ENCODE data around the gene DOCK2. TPM values are rescaled to one million over a fixed set of nuclear protein-coding genes. Genes with fewer than 3 reads are reported as not detected.
"Not testable (repeated sequence)": the region's sequence is repeated elsewhere in the genome, so short reads cannot be mapped to it uniquely, and the experiment has no call there.

DOCK2 gene
- total and polyA plus RNA-seq, 5 experiments from 2014 or later: 59.5 to 182 (median 84.6) TPM

- Mint-ChIP-seq H3K27ac (peak overlapping the region in 3 of 10 donors; percentile 2 to 65 (median 16)), H3K27me3 (no peaks in the 10 kb centered on the region), H3K4me3 (no peak overlapping the region), H3K9me3 (no peaks in the 10 kb centered on the region), H3K4me1 (peaks cover 2 to 23% (median 9%) of the 10 kb centered on the region in 4 donors), H3K36me3 (peaks cover 12 to 81% (median 54%) of the 10 kb centered on the region in 3 donors)
- POLR2A ChIA-PET: no interaction called here
- no peak for ATAC-seq
- DNase-seq: no peak
These were observed 159.7 kb downstream of the DOCK2 start for GRCh38 chr5:169796731-169797130.

- DNase-seq: no peak
- no peaks in the 10 kb centered on the region for H3K9me3 Mint-ChIP-seq
- no peak overlapping the region for H3K4me3 Mint-ChIP-seq
- peaks cover 2 to 21% (median 12%) of the 10 kb centered on the region in 4 donors for H3K4me1 Mint-ChIP-seq
- no peaks in the 10 kb centered on the region for H3K27me3 Mint-ChIP-seq
- peaks cover 12 to 80% (median 53%) of the 10 kb centered on the region in 3 donors for H3K36me3 Mint-ChIP-seq
- POLR2A ChIA-PET: no interaction called here
- no peak overlapping the region for H3K27ac Mint-ChIP-seq
- ATAC-seq: no peak
These were observed 160.5 kb downstream of the DOCK2 start for GRCh38 chr5:169797577-169797976.

- Mint-ChIP-seq H3K4me1 (peaks cover 3 to 22% (median 13%) of the 10 kb centered on the region in 4 donors), H3K36me3 (peaks cover 12 to 80% (median 53%) of the 10 kb centered on the region in 3 donors), H3K9me3 (no peaks in the 10 kb centered on the region), H3K27ac (peak overlapping the region in 1 of 10 donors; percentile 21), H3K4me3 (no peak overlapping the region), H3K27me3 (no peaks in the 10 kb centered on the region)
- no peak for ATAC-seq
- no peak for DNase-seq
- POLR2A ChIA-PET: no interaction called here
These were observed 161.4 kb downstream of the DOCK2 start for GRCh38 chr5:169798438-169798837.

- Mint-ChIP-seq H3K4me1 (peaks cover 10 to 23% (median 19%) of the 10 kb centered on the region in 4 donors), H3K36me3 (peaks cover 6 to 80% (median 51%) of the 10 kb centered on the region in 3 donors), H3K27me3 (no peaks in the 10 kb centered on the region), H3K27ac (peak overlapping the region in 2 of 10 donors; percentile 21 to 31), H3K9me3 (no peaks in the 10 kb centered on the region), H3K4me3 (no peak overlapping the region)
- DNase-seq (no peak), ATAC-seq (no peak)
- POLR2A ChIA-PET: no interaction called here
These were observed 162.0 kb downstream of the DOCK2 start for GRCh38 chr5:169798906-169799660.

DNA sequence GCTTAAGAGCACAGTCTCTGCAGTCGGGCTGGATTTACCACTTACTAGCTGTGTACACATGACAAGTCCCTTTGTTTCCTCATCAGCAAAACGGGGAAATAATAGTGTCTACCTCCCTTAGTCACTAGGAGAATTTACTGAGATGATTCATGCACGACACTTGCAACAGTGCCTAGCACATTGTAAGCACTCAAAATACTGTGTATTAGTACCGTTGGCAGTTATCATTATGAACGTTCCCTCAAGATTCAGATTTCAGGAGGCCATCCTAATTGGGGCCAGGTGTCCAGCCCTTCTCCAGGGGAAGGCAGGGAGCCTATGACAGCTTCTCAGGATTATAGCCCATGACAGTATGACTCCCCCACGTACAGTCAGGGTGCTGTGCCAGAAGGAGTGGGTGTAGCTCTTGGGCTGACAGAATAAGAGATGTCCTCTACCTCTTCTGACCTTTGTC, 164.3 kb downstream of the DOCK2 start:
- POLR2A ChIA-PET: interaction anchor here (0.7 kb wide), 1 partner anchor 8 kb away, joined by 3 read pairs; no protein-coding TSS in a partner anchor

GRCh38 chr5:169801781-169802180, 164.7 kb downstream of the DOCK2 start:
- POLR2A ChIA-PET: interaction anchor here (0.7 kb wide), 1 partner anchor 9 kb away, joined by 3 read pairs; no protein-coding TSS in a partner anchor
- peaks cover 18 to 34% (median 29%) of the 10 kb centered on the region in 4 donors for H3K4me1 Mint-ChIP-seq
- DNase-seq (no peak), ATAC-seq (no peak)
- H3K4me3 Mint-ChIP-seq: no peak overlapping the region
- H3K27me3 Mint-ChIP-seq: no peaks in the 10 kb centered on the region
- no peaks in the 10 kb centered on the region for H3K9me3 Mint-ChIP-seq
- H3K27ac Mint-ChIP-seq: peak overlapping the region in 1 of 10 donors; percentile 26
- H3K36me3 Mint-ChIP-seq: peaks cover 6 to 79% (median 48%) of the 10 kb centered on the region in 3 donors

More for the DNA sequence above, 164.3 kb downstream of the DOCK2 start:
- peaks cover 10 to 83% (median 52%) of the 10 kb centered on the region in 3 donors for H3K36me3 Mint-ChIP-seq
- no peak for ATAC-seq
- H3K9me3 Mint-ChIP-seq: no peaks in the 10 kb centered on the region
- no peak for DNase-seq
- H3K4me1 Mint-ChIP-seq: peaks cover 21 to 35% (median 31%) of the 10 kb centered on the region in 4 donors
- H3K27me3 Mint-ChIP-seq: no peaks in the 10 kb centered on the region
- peak overlapping the region in 1 of 10 donors; percentile 26 for H3K27ac Mint-ChIP-seq
- no peak overlapping the region for H3K4me3 Mint-ChIP-seq

DNA sequence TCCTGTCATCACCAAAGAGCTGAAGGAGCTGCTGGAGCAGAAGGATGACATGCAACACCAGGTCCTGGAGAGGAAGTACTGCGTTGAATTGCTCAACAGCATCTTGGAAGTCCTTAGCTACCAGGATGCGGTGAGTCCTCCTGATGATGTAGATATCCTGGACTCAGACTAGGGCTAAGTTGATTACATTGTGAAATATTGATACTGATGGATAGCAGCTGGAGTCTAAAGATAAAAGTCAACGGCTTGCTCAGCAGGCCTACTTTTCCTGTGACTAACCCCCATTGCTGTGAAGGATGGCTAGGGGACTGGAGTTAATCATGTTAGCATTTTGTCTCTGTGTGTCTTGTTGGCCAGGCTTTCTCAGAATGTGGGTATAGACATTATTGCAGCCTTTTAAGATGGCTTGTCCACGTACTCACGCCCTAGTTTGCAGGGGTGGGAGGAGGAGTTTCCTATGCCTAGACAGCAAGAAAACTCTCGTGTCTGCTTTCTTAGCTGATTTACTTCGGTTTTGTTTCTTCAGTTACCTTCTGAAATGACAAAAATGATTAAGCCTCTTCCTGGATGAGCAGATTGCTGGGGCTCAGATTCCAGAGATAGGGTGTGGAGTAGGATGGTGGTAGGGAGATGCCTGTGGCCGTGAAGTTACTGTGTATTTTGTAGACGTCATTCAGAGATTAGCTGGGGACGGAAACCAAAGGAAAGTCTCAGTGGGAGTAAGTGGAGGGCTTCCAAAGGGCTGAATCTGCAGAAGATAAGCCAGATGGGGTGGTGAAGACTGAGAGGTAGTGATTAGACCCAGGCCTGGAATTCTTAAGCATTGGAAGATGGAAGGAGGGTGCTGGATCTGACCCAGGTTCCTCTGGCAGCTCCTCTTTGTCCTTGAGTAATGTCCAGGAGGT, 166.3 kb downstream of the DOCK2 start:
- POLR2A ChIA-PET: no interaction called here
- H3K4me1 Mint-ChIP-seq: peaks cover 14 to 34% (median 31%) of the 10 kb centered on the region in 4 donors
- DNase-seq (no peak), ATAC-seq (no peak)
- peak overlapping the region in 1 of 10 donors; percentile 20 for H3K27ac Mint-ChIP-seq
- H3K4me3 Mint-ChIP-seq: no peak overlapping the region
- peaks cover 6 to 79% (median 43%) of the 10 kb centered on the region in 3 donors for H3K36me3 Mint-ChIP-seq
- no peaks in the 10 kb centered on the region for H3K27me3 Mint-ChIP-seq
- no peaks in the 10 kb centered on the region for H3K9me3 Mint-ChIP-seq

DNA sequence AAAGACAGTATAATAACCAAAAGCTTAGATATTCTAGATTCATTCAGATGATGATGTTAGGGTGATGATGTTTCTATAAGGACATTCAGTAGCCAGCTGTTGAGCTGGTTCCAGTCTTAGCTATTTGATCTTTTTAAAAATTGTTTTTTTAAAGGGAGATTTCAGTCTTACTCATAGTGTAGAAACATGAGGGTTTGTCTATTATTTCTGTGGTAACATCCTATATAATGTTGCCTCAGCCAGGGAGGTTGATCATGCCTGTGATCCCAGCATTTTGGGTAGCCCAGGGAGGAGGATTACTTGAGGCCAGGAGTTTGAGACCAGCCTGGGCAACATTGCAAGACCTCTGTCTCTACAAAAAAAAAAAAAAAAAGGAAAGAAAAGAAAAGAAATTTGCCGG, 167.8 kb downstream of the DOCK2 start:
- Mint-ChIP-seq H3K27me3 (no peaks in the 10 kb centered on the region), H3K36me3 (peaks cover 12 to 78% (median 34%) of the 10 kb centered on the region in 3 donors), H3K4me3 (peak overlapping the region in 2 of 10 donors; percentile 20 to 25), H3K9me3 (no peaks in the 10 kb centered on the region), H3K27ac (peak overlapping the region in 4 of 10 donors; percentile 40 to 82 (median 61)), H3K4me1 (peaks cover 20 to 42% (median 35%) of the 10 kb centered on the region in 4 donors)
- POLR2A ChIA-PET: no interaction called here
- DNase-seq (no peak), ATAC-seq (no peak)

DNA sequence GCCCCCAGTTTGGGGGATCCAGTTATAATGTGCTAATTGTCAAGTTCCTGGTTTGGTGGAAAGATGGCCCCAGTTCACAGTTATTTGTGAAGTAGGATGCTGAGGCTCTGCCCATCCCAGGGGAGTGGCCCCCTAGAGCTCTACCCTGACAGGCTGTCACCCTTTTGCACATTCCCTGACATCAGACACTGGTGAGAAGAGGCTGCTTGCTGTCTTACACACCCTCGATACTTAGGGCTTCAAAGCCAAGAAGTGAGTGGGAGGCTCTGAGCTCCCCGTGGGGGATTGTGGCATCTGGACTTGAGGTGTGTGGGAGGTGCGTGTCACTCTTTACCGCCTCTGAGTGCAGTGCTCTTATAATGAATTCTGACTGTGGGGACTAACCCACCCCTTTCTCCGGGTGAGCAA, 168.5 kb downstream of the DOCK2 start:
- POLR2A ChIA-PET: interaction anchor here (0.6 kb wide), 1 partner anchor 485 kb away, joined by 4 read pairs; no protein-coding TSS in a partner anchor
- Mint-ChIP-seq H3K4me3 (no peak overlapping the region), H3K27ac (peak overlapping the region; percentile 32 to 82 (median 54)), H3K27me3 (no peaks in the 10 kb centered on the region), H3K9me3 (no peaks in the 10 kb centered on the region), H3K36me3 (peaks cover 12 to 79% (median 34%) of the 10 kb centered on the region in 3 donors), H3K4me1 (peaks cover 23 to 47% (median 37%) of the 10 kb centered on the region in 4 donors)
- peak in 2 of 10 donors; percentile 5 to 12 for DNase-seq
- ATAC-seq: peak; percentile 33 to 64

DNA sequence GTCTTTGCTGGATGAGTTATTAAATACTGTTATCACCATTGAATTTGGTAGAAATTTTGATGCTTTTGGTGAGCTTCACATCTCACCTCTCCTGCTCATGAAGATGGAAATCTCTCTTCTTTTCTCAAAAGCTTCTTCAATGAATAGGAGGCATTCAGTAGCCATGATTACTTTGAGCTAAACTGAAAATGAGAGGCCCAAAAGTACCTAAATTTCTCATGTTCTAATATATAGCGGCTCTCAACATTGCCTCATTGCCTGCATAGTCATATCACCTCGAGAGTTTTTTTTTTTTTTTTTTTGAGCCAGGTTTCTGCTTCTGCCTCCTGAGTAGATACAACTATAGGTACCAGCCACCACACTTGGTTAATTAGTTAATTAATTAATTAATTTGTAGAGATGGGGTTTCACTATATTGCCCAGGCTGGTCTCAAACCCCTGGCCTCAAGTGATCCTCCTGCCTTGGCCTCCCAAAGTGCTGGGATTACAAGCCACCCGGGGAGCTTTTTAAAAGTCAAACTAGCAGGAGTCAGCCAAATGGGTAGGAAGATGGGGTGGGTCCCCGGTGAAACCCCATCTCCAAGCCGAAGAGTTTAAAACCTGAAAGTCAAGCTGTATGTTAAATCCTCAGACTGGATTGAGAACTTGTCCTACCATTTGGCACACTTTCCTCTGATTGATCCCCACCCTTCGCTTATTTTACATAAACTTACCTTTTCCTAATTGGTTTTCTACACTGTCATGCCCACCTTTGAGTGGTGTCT, 169.0 kb downstream of the DOCK2 start:
- no peak for ATAC-seq
- Mint-ChIP-seq H3K4me1 (peaks cover 22 to 48% (median 36%) of the 10 kb centered on the region in 4 donors), H3K27me3 (no peaks in the 10 kb centered on the region), H3K36me3 (peaks cover 12 to 83% (median 32%) of the 10 kb centered on the region in 3 donors), H3K4me3 (no peak overlapping the region), H3K9me3 (no peaks in the 10 kb centered on the region), H3K27ac (peak overlapping the region in 9 of 10 donors; percentile 32 to 82 (median 53))
- DNase-seq: no peak
- POLR2A ChIA-PET: no interaction called here

GRCh38 chr5:169808118-169808581, 171.1 kb downstream of the DOCK2 start:
- DNase-seq (no peak), ATAC-seq (no peak)
- H3K27ac Mint-ChIP-seq: peak overlapping the region in 1 of 10 donors; percentile 24
- H3K36me3 Mint-ChIP-seq: peaks cover 12 to 84% (median 38%) of the 10 kb centered on the region in 3 donors
- no peaks in the 10 kb centered on the region for H3K9me3 Mint-ChIP-seq
- no peaks in the 10 kb centered on the region for H3K27me3 Mint-ChIP-seq
- peaks cover 22 to 44% (median 35%) of the 10 kb centered on the region in 4 donors for H3K4me1 Mint-ChIP-seq
- no peak overlapping the region for H3K4me3 Mint-ChIP-seq
- POLR2A ChIA-PET: no interaction called here

- POLR2A ChIA-PET, H3K4me3 Mint-ChIP-seq, DNase-seq, H3K9me3 Mint-ChIP-seq, H3K27me3 Mint-ChIP-seq, ATAC-seq: not testable (repeated sequence)
- H3K27ac Mint-ChIP-seq: peak overlapping the region in 1 of 10 donors; percentile 20
- peaks cover 19 to 38% (median 30%) of the 10 kb centered on the region in 4 donors for H3K4me1 Mint-ChIP-seq
- H3K36me3 Mint-ChIP-seq: peaks cover 12 to 84% (median 38%) of the 10 kb centered on the region in 3 donors
These were observed 171.8 kb downstream of the DOCK2 start for GRCh38 chr5:169808880-169809279.

Measured in naive thymus-derived CD8-positive, alpha-beta T cell (primary cell).